HEK293 (cell line): ENCODE data around the gene TRMT1.

ENCODE experiments used
- CTCF ChIA-PET: fragments of 350-600 bp; formaldehyde crosslinking; extraction: SDS; loops from one replicate; lab custom pipeline; 2021; ENCODE audit warnings: antibody characterized with exemption; lab: Yijun Ruan, JAX
- POLR2A ChIA-PET: fragments of 300-600 bp; formaldehyde crosslinking; extraction: SDS; loops from one replicate; lab custom pipeline; 2020; ENCODE audit warnings: antibody characterized with exemption, inconsistent platforms; lab: Yijun Ruan, JAX
- H3K27ac ChIP-seq: fragments of 200-500 bp; sonication (Bioruptor generic); 2 replicates; pipeline ENCODE4 v1.5.1; 2014; ENCODE audit warnings: low read depth, low read length, control low read depth, inconsistent platforms; ENCODE audit errors: extremely low read depth
- H3K36me3 ChIP-seq, 2 experiments: fragments of 200-500 bp in 1 of 2; sonication (Bioruptor generic) in 1 of 2; 1 replicate in 1 of 2; 2 replicates in 1 of 2; pipeline ENCODE4 v1.5.1; 2014 to 2017; ENCODE audit warnings: inconsistent platforms in 2 of 2, low read length in 2 of 2; ENCODE audit not compliant: control insufficient read depth in 2 of 2, insufficient read depth in 1 of 2
- H3K4me1 ChIP-seq: fragments of 200-500 bp; sonication (Bioruptor generic); 2 replicates; pipeline ENCODE4 v1.5.1; 2014; ENCODE audit warnings: mild to moderate bottlenecking, low read length, inconsistent platforms; ENCODE audit not compliant: control insufficient read depth, insufficient read depth
- H3K4me3 ChIP-seq: 2 replicates; pipeline ENCODE4 v1.5.1; 2011; ENCODE audit warnings: low read depth, mild to moderate bottlenecking, control low read depth, low read length, moderate library complexity
- H3K9me3 ChIP-seq: fragments of 200-500 bp; sonication (Bioruptor generic); 2 replicates; pipeline ENCODE4 v1.5.1; 2014; ENCODE audit warnings: low read depth, low read length, inconsistent platforms; ENCODE audit not compliant: control insufficient read depth, insufficient read depth
- GLIS1 ChIP-seq: fragments of 450-650 bp; formaldehyde crosslinking; IDR thresholded peaks from 2 replicates; pipeline ENCODE4 v1.5.1; 2016; ENCODE audit warnings: missing biosample characterization, missing genetic modification characterization
- GLIS2 ChIP-seq: fragments of 450-650 bp; formaldehyde crosslinking; IDR thresholded peaks from 2 replicates; pipeline ENCODE4 v1.5.1; 2016; ENCODE audit warnings: missing biosample characterization, missing genetic modification characterization
- MZF1 ChIP-seq: fragments of 450-650 bp; formaldehyde crosslinking; IDR thresholded peaks from 2 replicates; pipeline ENCODE4 v1.5.1; 2017; ENCODE audit warnings: missing biosample characterization, missing genetic modification characterization, borderline replicate concordance
- PATZ1 ChIP-seq: fragments of 450-650 bp; formaldehyde crosslinking; IDR thresholded peaks from 2 replicates; pipeline ENCODE4 v1.5.1; 2016; ENCODE audit warnings: missing biosample characterization, missing genetic modification characterization
- PBX3 ChIP-seq: sonication (generic); formaldehyde crosslinking; IDR thresholded peaks from 2 replicates; pipeline ENCODE4 v1.8.1; 2022; ENCODE audit warnings: mild to moderate bottlenecking, moderate library complexity, missing genetic modification reagents
- PRDM2 ChIP-seq: fragments of 450-650 bp; formaldehyde crosslinking; IDR thresholded peaks from 2 replicates; pipeline ENCODE4 v1.5.1; 2016; ENCODE audit warnings: missing biosample characterization, missing genetic modification characterization, borderline replicate concordance
- ZBTB21 ChIP-seq: fragments of 450-650 bp; formaldehyde crosslinking; IDR thresholded peaks from 2 replicates; pipeline ENCODE4 v1.5.1; 2017; ENCODE audit warnings: missing biosample characterization, missing genetic modification characterization
- ZNF266 ChIP-seq: fragments of 450-650 bp; formaldehyde crosslinking; IDR thresholded peaks from 2 replicates; pipeline ENCODE4 v1.5.1; 2016; ENCODE audit warnings: missing biosample characterization, missing genetic modification characterization, low read depth
- ZNF280C ChIP-seq: fragments of 450-650 bp; formaldehyde crosslinking; IDR thresholded peaks from 2 replicates; pipeline ENCODE4 v1.5.1; 2016; ENCODE audit warnings: missing biosample characterization, missing genetic modification characterization
- ZNF302 ChIP-seq: fragments of 450-650 bp; formaldehyde crosslinking; IDR thresholded peaks from 2 replicates; pipeline ENCODE4 v1.5.1; 2016; ENCODE audit warnings: missing biosample characterization, missing genetic modification characterization, low read depth
- ZNF423 ChIP-seq: fragments of 450-650 bp; formaldehyde crosslinking; IDR thresholded peaks from 2 replicates; pipeline ENCODE4 v1.5.1; 2016; ENCODE audit warnings: missing biosample characterization, missing genetic modification characterization

TRMT1 gene

GRCh38 chr19:13072188-13072908 is 44.2 kb downstream of the TRMT1 start:
- Histone ChIP-seq H3K4me1 (no peaks in the 10 kb centered on the region; the same call in 1 of the 2 replicates), H3K9me3 (no peaks in the 10 kb centered on the region), H3K36me3 (no peaks in the 10 kb centered on the region), H3K4me3 (no peak overlapping the region), H3K27ac (no peak overlapping the region)
- CTCF ChIA-PET, result interaction anchor here (0.8 to 7.3 kb wide), 2 partner anchors 10 to 95 kb away, joined by 3 to 57 read pairs; no protein-coding TSS in a partner anchor
- TF ChIP-seq GLIS1 (tag by site-specific recombination) (no peak), PBX3 (CRISPR knock-in tag) (no peak), ZBTB21 (tag by site-specific recombination) (no peak), ZNF302 (tag by site-specific recombination) (no peak), PRDM2 (tag by site-specific recombination) (no peak), PATZ1 (no peak), ZNF280C (no peak), ZNF423 (no peak), MZF1 (tag by site-specific recombination) (no peak)
- POLR2A ChIA-PET, result no interaction called here

GRCh38 chr19:13071444-13072187 is 44.9 kb downstream of the TRMT1 start:
- CTCF ChIA-PET, result interaction anchor here (0.8 to 7.3 kb wide), 3 partner anchors 9 to 94 kb away, joined by 3 to 57 read pairs (median 13); no protein-coding TSS in a partner anchor
- Histone ChIP-seq H3K4me1 (no peaks in the 10 kb centered on the region; the same call in 1 of the 2 replicates), H3K4me3 (no peak overlapping the region), H3K9me3 (no peaks in the 10 kb centered on the region), H3K27ac (no peak overlapping the region), H3K36me3 (no peaks in the 10 kb centered on the region)
- POLR2A ChIA-PET, result no interaction called here
- TF ChIP-seq GLIS2 (0 out of 2 replicates have a peak, but pooled peaks have one; percentile 13), ZNF266 (tag by site-specific recombination) (no peak)
